OCI-LY3 (cell line): ENCODE measurements around the gene AXIN2.

ENCODE experiments used
- H2AFZ ChIP-seq: fragments of 200-600, 300-600 bp; shearing (Covaris generic); 2 replicates; pipeline ENCODE4 v1.6.0; 2014; ENCODE audit warnings: antibody characterized with exemption, low read depth, low read length
- H3K27ac ChIP-seq: fragments of 200-600, 300-600 bp; sonication (generic); 2 replicates; pipeline ENCODE4 v1.5.1; 2014; ENCODE audit warnings: mild to moderate bottlenecking, low read length, moderate library complexity, mixed read lengths
- H3K27me3 ChIP-seq: fragments of 200-600, 300-600 bp; sonication (generic); 2 replicates; pipeline ENCODE4 v1.6.1; 2014; ENCODE audit warnings: low read depth, low read length, mixed read lengths
- H3K36me3 ChIP-seq: fragments of 200-600, 300-600 bp; sonication (generic); replicated peaks from 2 replicates; pipeline ENCODE3; 2014; ENCODE audit warnings: low read depth, low read length, mixed read lengths
- H3K4me1 ChIP-seq: fragments of 300-600, 200-600 bp; sonication (generic); 2 replicates; pipeline ENCODE4 v1.6.1; 2014; ENCODE audit warnings: low read length, mixed read lengths
- H3K4me2 ChIP-seq: fragments of 200-600, 300-600 bp; sonication (generic); 2 replicates; pipeline ENCODE4 v1.6.1; 2014; ENCODE audit warnings: low read length, mixed read lengths
- H3K4me3 ChIP-seq: fragments of 300-600, 200-600 bp; sonication (generic); 2 replicates; pipeline ENCODE4 v1.5.1; 2014; ENCODE audit warnings: antibody characterized with exemption, mild to moderate bottlenecking, low read length, moderate library complexity
- H3K79me2 ChIP-seq: fragments of 300-600, 200-600 bp; shearing (Covaris generic); 2 replicates; pipeline ENCODE4 v1.6.1; 2014; ENCODE audit warnings: mild to moderate bottlenecking, low read length, mixed read lengths
- H3K9ac ChIP-seq: fragments of 300-600, 200-600 bp; shearing (Covaris generic); 2 replicates; pipeline ENCODE4 v1.6.0; 2014; ENCODE audit warnings: mild to moderate bottlenecking, low read length, moderate library complexity
- H3K9me3 ChIP-seq: fragments of 200-600, 300-600 bp; shearing (Covaris generic); 2 replicates; pipeline ENCODE4 v1.6.1; 2014; ENCODE audit warnings: low read length, mixed read lengths; ENCODE audit not compliant: insufficient read depth
- H4K20me1 ChIP-seq: fragments of 200-600, 300-600 bp; sonication (generic); 2 replicates; pipeline ENCODE4 v1.6.1; 2016; ENCODE audit warnings: low read length, mixed read lengths; ENCODE audit not compliant: insufficient read depth
- CTCF ChIP-seq: fragments of 200-600, 300-600 bp; sonication (generic); IDR thresholded peaks from 2 replicates; pipeline ENCODE4 v1.5.1; 2014; ENCODE audit warnings: antibody characterized with exemption, low read length, low read depth
- EZH2phosphoT487 ChIP-seq: fragments of 200-600 bp; shearing (Covaris generic); IDR thresholded peaks from 2 replicates; pipeline ENCODE4 v1.6.1; 2018; ENCODE audit warnings: antibody characterized with exemption, mixed run types, low read depth

The AXIN2 gene

GRCh38 chr17:65550758-65551157 is 10.7 kb downstream of the AXIN2 start:
- Histone ChIP-seq H3K4me1 (peaks cover 17% of the 10 kb centered on the region), H3K27me3 (no peaks in the 10 kb centered on the region), H3K9me3 (no peaks in the 10 kb centered on the region), H3K27ac (no peak overlapping the region), H2AFZ (no peak overlapping the region), H4K20me1 (peaks cover 2% of the 10 kb centered on the region), H3K4me3 (no peak overlapping the region), H3K79me2 (no peaks in the 10 kb centered on the region), H3K36me3 (no peaks in the 10 kb centered on the region), H3K4me2 (no peak overlapping the region), H3K9ac (no peak overlapping the region)
- no peak for TF ChIP-seq CTCF
- no peak for TF ChIP-seq EZH2phosphoT487

GRCh38 chr17:65550075-65550662 is 11.3 kb downstream of the AXIN2 start:
- Histone ChIP-seq H4K20me1 (no peaks in the 10 kb centered on the region; the same call in 1 of the 2 replicates), H2AFZ (no peak overlapping the region), H3K4me2 (no peak overlapping the region), H3K4me1 (peaks cover 17% of the 10 kb centered on the region), H3K36me3 (no peaks in the 10 kb centered on the region), H3K9me3 (no peaks in the 10 kb centered on the region), H3K9ac (no peak overlapping the region), H3K4me3 (no peak overlapping the region), H3K79me2 (no peaks in the 10 kb centered on the region), H3K27me3 (no peaks in the 10 kb centered on the region), H3K27ac (no peak overlapping the region)
- no peak for TF ChIP-seq EZH2phosphoT487
- TF ChIP-seq CTCF, result no peak

- Histone ChIP-seq H4K20me1 (no peaks in the 10 kb centered on the region), H3K9me3 (no peaks in the 10 kb centered on the region), H3K27me3 (no peaks in the 10 kb centered on the region), H3K9ac (no peak overlapping the region), H3K4me3 (no peak overlapping the region), H3K79me2 (no peaks in the 10 kb centered on the region), H3K4me1 (peaks cover 6% of the 10 kb centered on the region), H3K4me2 (no peak overlapping the region), H3K27ac (no peak overlapping the region), H3K36me3 (no peaks in the 10 kb centered on the region), H2AFZ (no peak overlapping the region)
- TF ChIP-seq EZH2phosphoT487, result no peak
Observed at GRCh38 chr17:65548269-65548969, 13.0 kb downstream of the AXIN2 start.

- no peak overlapping the region for H2AFZ ChIP-seq
- H3K4me3 ChIP-seq, result no peak overlapping the region
- no peak overlapping the region for H3K9ac ChIP-seq
- no peak overlapping the region for H3K27ac ChIP-seq
- H3K27me3 ChIP-seq, result no peaks in the 10 kb centered on the region
- H4K20me1 ChIP-seq, result no peaks in the 10 kb centered on the region
- no peaks in the 10 kb centered on the region for H3K4me1 ChIP-seq
- no peaks in the 10 kb centered on the region for H3K79me2 ChIP-seq
- H3K4me2 ChIP-seq, result no peak overlapping the region
- H3K9me3 ChIP-seq, result no peaks in the 10 kb centered on the region
- no peaks in the 10 kb centered on the region for H3K36me3 ChIP-seq
- no peak for TF ChIP-seq CTCF
- no peak for TF ChIP-seq EZH2phosphoT487
Observed at GRCh38 chr17:65547253-65547670, 14.2 kb downstream of the AXIN2 start.
